ENCODE measurements around the gene ETAA1.

Gene ETAA1

DNA sequence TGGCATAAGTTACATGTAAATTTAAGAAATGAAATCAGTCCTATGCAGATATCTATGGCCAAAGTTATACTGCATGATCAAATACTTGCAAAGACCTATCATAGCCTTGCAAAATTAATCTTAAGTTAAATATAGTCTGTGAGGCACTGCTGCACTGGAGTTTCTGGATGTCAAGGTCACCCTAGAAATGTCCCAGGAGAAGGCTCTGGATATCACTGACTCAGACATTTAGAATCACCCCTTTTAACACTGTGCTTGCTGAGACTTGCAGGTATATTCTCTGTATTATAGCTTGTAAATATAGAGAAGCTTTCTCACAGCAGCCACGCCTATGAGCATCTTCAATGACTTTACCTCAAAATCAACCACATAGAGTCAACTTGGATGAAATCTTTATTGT lies 51.5 kb downstream of the ETAA1 start (continued):
- TF ChIP-seq ZBTB49 (tag by site-specific recombination; IDR thresholded peaks at IDR 0.05; ENCODE audit: low read depth) (no peak), ZNF239 (tag by site-specific recombination; IDR thresholded peaks at IDR 0.05) (no peak), ZNF169 (tag by site-specific recombination; IDR thresholded peaks at IDR 0.05) (no peak), ZNF366 (tag by site-specific recombination; conservative IDR thresholded peaks at IDR 0.05) (no peak), ZBTB8A (tag by site-specific recombination; IDR thresholded peaks at IDR 0.05) (no peak), ZNF639 (tag by site-specific recombination; IDR thresholded peaks at IDR 0.05) (no peak), ZNF658 (tag by site-specific recombination; IDR thresholded peaks at IDR 0.05) (no peak), PATZ1 (tag by site-specific recombination; IDR thresholded peaks at IDR 0.05) (no peak)

- Histone ChIP-seq H3K9me3 (ENCODE audit: control insufficient read depth, insufficient read depth, low read depth, low read length) (no peaks in the 10 kb centered on the region), H3K36me3 (ENCODE audit: control insufficient read depth in 2 of 2, insufficient read depth in 1 of 2, low read length in 2 of 2) (no peaks in the 10 kb centered on the region), H3K27ac (ENCODE audit: extremely low read depth, low read depth, low read length) (no peak overlapping the region), H3K4me3 (ENCODE audit: low read depth, low read length) (no peak overlapping the region), H3K4me1 (ENCODE audit: control insufficient read depth, insufficient read depth, low read length) (peaks cover 8% of the 10 kb centered on the region)
- CTCF ChIA-PET = interaction anchor here (1.0 to 1.1 kb wide), 2 partner anchors 13 to 20 kb away, joined by 4 read pairs; no protein-coding TSS in a partner anchor
- POLR2A ChIA-PET = no interaction called here
- TF ChIP-seq ZNF768 (tag by site-specific recombination; IDR thresholded peaks at IDR 0.05) (no peak), ZBTB7A (tag by site-specific recombination; IDR thresholded peaks at IDR 0.05; ENCODE audit: low read depth) (no peak), ZNF350 (tag by site-specific recombination; IDR thresholded peaks at IDR 0.05) (no peak), ZNF670 (tag by site-specific recombination; IDR thresholded peaks at IDR 0.05; ENCODE audit: low read depth) (no peak), ZNF366 (tag by site-specific recombination; conservative IDR thresholded peaks at IDR 0.05) (peak; percentile 73), ELK4 (IDR thresholded peaks at IDR 0.05; ENCODE audit: borderline replicate concordance, low read depth, low read length) (no peak), TSHZ1 (tag by site-specific recombination; IDR thresholded peaks at IDR 0.05; ENCODE audit: borderline replicate concordance) (no peak), BCL11A (tag by site-specific recombination; IDR thresholded peaks at IDR 0.05; ENCODE audit: low read depth) (no peak), GLI4 (tag by site-specific recombination; IDR thresholded peaks at IDR 0.05) (no peak), ZNF184 (tag by site-specific recombination; IDR thresholded peaks at IDR 0.05) (peak; percentile 85), ZNF37A (tag by site-specific recombination; IDR thresholded peaks at IDR 0.05) (no peak), ZNF121 (tag by site-specific recombination; IDR thresholded peaks at IDR 0.05) (no peak), ZNF544 (tag by site-specific recombination; IDR thresholded peaks at IDR 0.05) (no peak), ZBTB20 (tag by site-specific recombination; IDR thresholded peaks at IDR 0.05) (no peak), YY1 (tag by site-specific recombination; IDR thresholded peaks at IDR 0.05) (no peak), ZNF639 (tag by site-specific recombination; IDR thresholded peaks at IDR 0.05) (no peak), ZNF354C (tag by site-specific recombination; IDR thresholded peaks at IDR 0.05; ENCODE audit: borderline replicate concordance, low read depth) (no peak)
Observed at GRCh38 chr2:67451086-67451832, 54.1 kb downstream of the ETAA1 start.

All from HEK293 (cell line).